ENCODE results near the gene HMGN1. TPM values are rescaled to one million over a fixed set of nuclear protein-coding genes. Genes with fewer than 3 reads are reported as not detected.
"Not testable (repeated sequence)": the region's sequence is repeated elsewhere in the genome, so short reads cannot be mapped to it uniquely, and the experiment has no call there.

The HMGN1 gene
- total RNA-seq, 1 donor from 2014 or later, result 115 TPM

GRCh38 chr21:39369896-39370288 lies 21.0 kb upstream of the HMGN1 start:
- DNase-seq (ENCODE audit: low read depth), result not testable (repeated sequence)

GRCh38 chr21:39367783-39368182 lies 18.9 kb upstream of the HMGN1 start:
- DNase-seq (ENCODE audit: low read depth), result no peak

- DNase-seq (ENCODE audit: low read depth), result no peak
Observed at GRCh38 chr21:39366563-39366962, 17.7 kb upstream of the HMGN1 start.

GRCh38 chr21:39364949-39365348 lies 16.1 kb upstream of the HMGN1 start:
- no peak for DNase-seq (ENCODE audit: low read depth)

- no peak for DNase-seq (ENCODE audit: low read depth)
Observed at GRCh38 chr21:39363607-39364555, 15.0 kb upstream of the HMGN1 start.

- DNase-seq (ENCODE audit: low read depth), result no peak
Observed at GRCh38 chr21:39362733-39363132, 13.8 kb upstream of the HMGN1 start.

- DNase-seq (ENCODE audit: low read depth), result no peak
Observed at GRCh38 chr21:39359382-39359781, 10.5 kb upstream of the HMGN1 start.

- DNase-seq (ENCODE audit: low read depth), result no peak
Observed at GRCh38 chr21:39353295-39353694, 4.4 kb upstream of the HMGN1 start.

GRCh38 chr21:39350094-39351005 lies 1.5 kb upstream of the HMGN1 start:
- no peak for DNase-seq (ENCODE audit: low read depth)

- DNase-seq (ENCODE audit: low read depth), result peak; percentile 96
Observed at GRCh38 chr21:39349211-39350093, 564 bp upstream of the HMGN1 start.

- no peak for DNase-seq (ENCODE audit: low read depth)
Observed at GRCh38 chr21:39348040-39348354, 891 bp downstream of the HMGN1 start.

- no peak for DNase-seq (ENCODE audit: low read depth)
Observed at GRCh38 chr21:39347537-39347936, 1.4 kb downstream of the HMGN1 start.

GRCh38 chr21:39346671-39347331 lies 2.1 kb downstream of the HMGN1 start:
- no peak for DNase-seq (ENCODE audit: low read depth)

- DNase-seq (ENCODE audit: low read depth), result no peak
Observed at GRCh38 chr21:39346206-39346605, 2.7 kb downstream of the HMGN1 start.

GRCh38 chr21:39345440-39345839 lies 3.4 kb downstream of the HMGN1 start:
- no peak for DNase-seq (ENCODE audit: low read depth)

- no peak for DNase-seq (ENCODE audit: low read depth)
Observed at GRCh38 chr21:39344848-39345247, 4.0 kb downstream of the HMGN1 start.

GRCh38 chr21:39341249-39341923 lies 7.5 kb downstream of the HMGN1 start:
- no peak for DNase-seq (ENCODE audit: low read depth)

- DNase-seq (ENCODE audit: low read depth), result no peak
Observed at GRCh38 chr21:39340687-39341086, 8.2 kb downstream of the HMGN1 start.

GRCh38 chr21:39339231-39339630 lies 9.7 kb downstream of the HMGN1 start:
- DNase-seq (ENCODE audit: low read depth), result no peak

GRCh38 chr21:39336457-39337008 lies 12.4 kb downstream of the HMGN1 start:
- DNase-seq (ENCODE audit: low read depth), result no peak

All from myocyte (in vitro differentiated cells).